K562 (cell line): ENCODE results near the gene NFIL3. TPM values are rescaled to one million over a fixed set of nuclear protein-coding genes. Genes with fewer than 3 reads are reported as not detected.

ENCODE experiments used
- AFF4 ChIP-seq: sonication (generic); formaldehyde crosslinking; IDR thresholded peaks from 2 replicates; pipeline ENCODE4 v1.8.0; 2023; ENCODE audit warnings: mild to moderate bottlenecking, missing genetic modification reagents
- CCAR2 ChIP-seq: fragments of 200-400 bp; formaldehyde crosslinking; IDR thresholded peaks from 2 replicates; pipeline ENCODE4 v1.6.1; 2017; ENCODE audit warnings: mild to moderate bottlenecking, low read depth, low read length
- CHD1 ChIP-seq: fragments of 200-600 bp; sonication (generic); IDR thresholded peaks from one replicate; pipeline ENCODE4 v1.6.1; 2012; ENCODE audit warnings: mild to moderate bottlenecking, moderate library complexity, low read length, inconsistent platforms
- SMAD4 ChIP-seq: fragments of 250-450 bp; sonication (Bioruptor Pico); conservative IDR thresholded peaks from 2 replicates; pipeline ENCODE4 v1.8.0; 2021; ENCODE audit warnings: inconsistent platforms, mild to moderate bottlenecking, moderate library complexity
- XRCC5 ChIP-seq: fragments of 200-400 bp; formaldehyde crosslinking; IDR thresholded peaks from 2 replicates; pipeline ENCODE4 v1.6.1; 2017; ENCODE audit warnings: low read depth, mild to moderate bottlenecking, low read length
- ZBED1 ChIP-seq: IDR thresholded peaks from 2 replicates; pipeline ENCODE4 v1.6.1; 2014
- ZNF282 ChIP-seq: sonication (generic); formaldehyde crosslinking; IDR thresholded peaks from 2 replicates; pipeline ENCODE4 v1.8.1; 2023; ENCODE audit warnings: missing genetic modification reagents
- ZNF707 ChIP-seq: fragments of 250-450 bp; sonication (Bioruptor Pico); conservative IDR thresholded peaks from 2 replicates; pipeline ENCODE4 v1.8.0; 2022; ENCODE audit warnings: inconsistent platforms, mild to moderate bottlenecking, moderate library complexity
- polyA plus RNA-seq, 8 experiments: library from polyadenylated mRNA; depleted of rRNA in 4 of 8; stranded (reverse) in 5 of 8; unstranded in 3 of 8; fragments of >200 nt; fragmentation: Nextera tagmentation in 2 of 8; fragmentation: Illumina TruSeq in 1 of 8; extraction: Ambion mirVana in 2 of 8; extraction: Trizol in 1 of 8; gene quantifications; 2 replicates each; pipeline versions ENCODE4 v1.2.1 to v1.2.3, GENCODE V29; 2011 to 2014; ENCODE audit warnings: inconsistent platforms in 1 of 8, missing spikeins in 1 of 8
- total RNA-seq, 7 experiments: library from RNA; depleted of rRNA in 6 of 7; stranded (reverse); fragments of >200 nt in 6 of 7; fragmentation: Illumina TruSeq in 2 of 7; extraction: Trizol in 2 of 7; gene quantifications; 2 replicates each; pipeline versions ENCODE4 v1.2.1 to v1.2.3, GENCODE V29; 2011 to 2021; ENCODE audit warnings: low replicate concordance in 1 of 7
- TF ChIP-seq, protein P1 (sequence below), 2 experiments: fragments of 450-650 bp in 1 of 2; sonication (generic) in 1 of 2; formaldehyde crosslinking in 1 of 2; IDR thresholded peaks; 2 replicates each; pipeline versions ENCODE4 v1.7.1 to v1.9.0; 2016 to 2022; ENCODE audit warnings: inconsistent platforms in 1 of 2, mild to moderate bottlenecking in 1 of 2, missing genetic modification reagents in 1 of 2
- TF ChIP-seq, protein P2 (sequence below), 2 experiments: fragments of 450-650 bp; conservative IDR thresholded peaks; 2 replicates each; pipeline ENCODE4 v1.6.1; 2017; ENCODE audit warnings: mild to moderate bottlenecking in 2 of 2, moderate library complexity in 2 of 2

Gene NFIL3
- total and polyA plus RNA-seq, 9 of the 15 experiments (the other 6 are each of a cell fraction or from before 2014, with no cell fraction given): 3.2 to 16.1 (median 9.3) TPM

- TF ChIP-seq, protein P1, sequence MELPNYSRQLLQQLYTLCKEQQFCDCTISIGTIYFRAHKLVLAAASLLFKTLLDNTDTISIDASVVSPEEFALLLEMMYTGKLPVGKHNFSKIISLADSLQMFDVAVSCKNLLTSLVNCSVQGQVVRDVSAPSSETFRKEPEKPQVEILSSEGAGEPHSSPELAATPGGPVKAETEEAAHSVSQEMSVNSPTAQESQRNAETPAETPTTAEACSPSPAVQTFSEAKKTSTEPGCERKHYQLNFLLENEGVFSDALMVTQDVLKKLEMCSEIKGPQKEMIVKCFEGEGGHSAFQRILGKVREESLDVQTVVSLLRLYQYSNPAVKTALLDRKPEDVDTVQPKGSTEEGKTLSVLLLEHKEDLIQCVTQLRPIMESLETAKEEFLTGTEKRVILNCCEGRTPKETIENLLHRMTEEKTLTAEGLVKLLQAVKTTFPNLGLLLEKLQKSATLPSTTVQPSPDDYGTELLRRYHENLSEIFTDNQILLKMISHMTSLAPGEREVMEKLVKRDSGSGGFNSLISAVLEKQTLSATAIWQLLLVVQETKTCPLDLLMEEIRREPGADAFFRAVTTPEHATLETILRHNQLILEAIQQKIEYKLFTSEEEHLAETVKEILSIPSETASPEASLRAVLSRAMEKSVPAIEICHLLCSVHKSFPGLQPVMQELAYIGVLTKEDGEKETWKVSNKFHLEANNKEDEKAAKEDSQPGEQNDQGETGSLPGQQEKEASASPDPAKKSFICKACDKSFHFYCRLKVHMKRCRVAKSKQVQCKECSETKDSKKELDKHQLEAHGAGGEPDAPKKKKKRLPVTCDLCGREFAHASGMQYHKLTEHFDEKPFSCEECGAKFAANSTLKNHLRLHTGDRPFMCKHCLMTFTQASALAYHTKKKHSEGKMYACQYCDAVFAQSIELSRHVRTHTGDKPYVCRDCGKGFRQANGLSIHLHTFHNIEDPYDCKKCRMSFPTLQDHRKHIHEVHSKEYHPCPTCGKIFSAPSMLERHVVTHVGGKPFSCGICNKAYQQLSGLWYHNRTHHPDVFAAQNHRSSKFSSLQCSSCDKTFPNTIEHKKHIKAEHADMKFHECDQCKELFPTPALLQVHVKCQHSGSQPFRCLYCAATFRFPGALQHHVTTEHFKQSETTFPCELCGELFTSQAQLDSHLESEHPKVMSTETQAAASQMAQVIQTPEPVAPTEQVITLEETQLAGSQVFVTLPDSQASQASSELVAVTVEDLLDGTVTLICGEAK (IDR thresholded peaks at IDR 0.05): peak; percentile 6; the same call in 1 of the 2 replicates
- TF ChIP-seq, protein P1 (CRISPR knock-in tag; IDR thresholded peaks at IDR 0.05): 0 out of 2 replicates have a peak, but pooled peaks have one; percentile 20
- TF ChIP-seq XRCC5: 0 out of 2 replicates have a peak, but pooled peaks have one; percentile 48
- TF ChIP-seq CHD1: peak; percentile 44
- TF ChIP-seq, protein P2, sequence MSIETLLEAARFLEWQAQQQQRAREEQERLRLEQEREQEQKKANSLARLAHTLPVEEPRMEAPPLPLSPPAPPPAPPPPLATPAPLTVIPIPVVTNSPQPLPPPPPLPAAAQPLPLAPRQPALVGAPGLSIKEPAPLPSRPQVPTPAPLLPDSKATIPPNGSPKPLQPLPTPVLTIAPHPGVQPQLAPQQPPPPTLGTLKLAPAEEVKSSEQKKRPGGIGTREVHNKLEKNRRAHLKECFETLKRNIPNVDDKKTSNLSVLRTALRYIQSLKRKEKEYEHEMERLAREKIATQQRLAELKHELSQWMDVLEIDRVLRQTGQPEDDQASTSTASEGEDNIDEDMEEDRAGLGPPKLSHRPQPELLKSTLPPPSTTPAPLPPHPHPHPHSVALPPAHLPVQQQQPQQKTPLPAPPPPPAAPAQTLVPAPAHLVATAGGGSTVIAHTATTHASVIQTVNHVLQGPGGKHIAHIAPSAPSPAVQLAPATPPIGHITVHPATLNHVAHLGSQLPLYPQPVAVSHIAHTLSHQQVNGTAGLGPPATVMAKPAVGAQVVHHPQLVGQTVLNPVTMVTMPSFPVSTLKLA (conservative IDR thresholded peaks at IDR 0.05): peak in 1 of 2 experiments; percentile 34; a peak in 3 of 4 replicates
- no peak for TF ChIP-seq ZNF707
- TF ChIP-seq AFF4 (CRISPR knock-in tag): no peak; the same call in 1 of the 2 replicates
- no peak for TF ChIP-seq ZBED1
- TF ChIP-seq ZNF282 (CRISPR knock-in tag): no peak
- peak; percentile 49; the same call in 1 of the 2 replicates for TF ChIP-seq SMAD4 (CRISPR knock-in tag)
- TF ChIP-seq CCAR2: no peak
Observed at GRCh38 chr9:91422758-91423711, 597 bp downstream of the NFIL3 start (continued).
